Transverse colon (tissue), 4 donors: ENCODE measurements around the gene RNASE7. TPM values are rescaled to one million over a fixed set of nuclear protein-coding genes. Genes with fewer than 3 reads are reported as not detected.

Experiments used
- DNase-seq: peaks from one replicate; pipeline ENCODE4 v3.0.0-alpha.2; 2019
- H3K27ac ChIP-seq, 4 donors: fragments of 200-600 bp; sonication (generic); 2 replicates each; pipeline ENCODE4 v1.5.1; 2016 to 2018; ENCODE audit warnings: inconsistent platforms in 4 of 4
- H3K27me3 ChIP-seq: fragments of 200-600 bp; sonication (generic); 2 replicates; pipeline ENCODE4 v1.5.1; 2017; ENCODE audit warnings: inconsistent platforms
- H3K36me3 ChIP-seq, 4 donors: fragments of 200-600 bp; sonication (generic); 2 replicates each; pipeline ENCODE4 v1.5.1; 2017 to 2019; ENCODE audit warnings: inconsistent platforms in 4 of 4
- H3K4me1 ChIP-seq, 4 donors: fragments of 200-600 bp; sonication (generic); 2 replicates each; pipeline ENCODE4 v1.5.1; 2017 to 2020; ENCODE audit warnings: inconsistent platforms in 4 of 4
- H3K4me3 ChIP-seq, 4 donors: fragments of 200-600 bp; sonication (generic); 1 replicate in 1 of 4; 2 replicates in 3 of 4; pipeline versions ENCODE4 v1.5.1 to v1.6.1; 2017 to 2019; ENCODE audit warnings: inconsistent platforms in 4 of 4
- H3K9me3 ChIP-seq, 2 donors: fragments of 200-600 bp; sonication (generic); 2 replicates each; pipeline ENCODE4 v1.5.1; 2017 to 2019; ENCODE audit warnings: inconsistent platforms in 2 of 2
- EP300 ChIP-seq: sonication (generic); formaldehyde crosslinking; IDR thresholded peaks from one replicate; pipeline ENCODE4 v1.6.1; 2017; ENCODE audit warnings: antibody characterized with exemption, low read depth
- POLR2A ChIP-seq: fragments of 450-650 bp; IDR thresholded peaks from one replicate; pipeline ENCODE4 v1.6.1; 2016; ENCODE audit warnings: antibody characterized with exemption, mild to moderate bottlenecking, moderate library complexity
- POLR2AphosphoS5 ChIP-seq, 3 donors: sonication (generic); formaldehyde crosslinking; IDR thresholded peaks; one replicate each; pipeline ENCODE4 v1.6.1; 2016; ENCODE audit warnings: antibody characterized with exemption in 3 of 3
- WGBS, 2 donors: methylation state at CpG; one replicate each; pipeline ENCODE4 v1.1.5; 2018; ENCODE audit warnings: low coverage in 1 of 2; 5-methylcytosine and 5-hydroxymethylcytosine counted together
- in situ Hi-C, 4 donors: fragments of 200-750 bp; cut with MboI; loops; one replicate each; pipeline versions ENCODE4 v1.15.0 to v1.15.1; 2017; ENCODE audit warnings: low sequenced_read_pairs in 3 of 4, low pct_ligation_motif_present in 1 of 4, low pct_unique_long_range_greater_than_20kb in 1 of 4
- intact Hi-C: fragments of 100-400 bp; cut with DNase I; formaldehyde crosslinking; loops from one replicate; pipeline ENCODE4 v1.15.1; 2023; ENCODE audit warnings: low total_unique reads
- total RNA-seq, 4 donors: library from RNA; depleted of rRNA; stranded (reverse); fragments of >200 nt; gene quantifications; one replicate each; pipeline ENCODE4 v1.1.0, GENCODE V29; 2016
- TF ChIP-seq, protein P1 (sequence below), 5 experiments: fragments of 200-600 bp in 3 of 5; fragments of 450-650 bp in 2 of 5; sonication (generic) in 3 of 5; IDR thresholded peaks; 1 replicate in 2 of 5; 2 replicates in 3 of 5; pipeline ENCODE4 v1.5.1; 2016 to 2017; ENCODE audit warnings: antibody characterized with exemption in 5 of 5, inconsistent platforms in 3 of 5, mild to moderate bottlenecking in 2 of 5, moderate library complexity in 1 of 5

The RNASE7 gene
- total RNA-seq, 4 donors from 2014 or later: 0.48 TPM; not detected in 3

DNA sequence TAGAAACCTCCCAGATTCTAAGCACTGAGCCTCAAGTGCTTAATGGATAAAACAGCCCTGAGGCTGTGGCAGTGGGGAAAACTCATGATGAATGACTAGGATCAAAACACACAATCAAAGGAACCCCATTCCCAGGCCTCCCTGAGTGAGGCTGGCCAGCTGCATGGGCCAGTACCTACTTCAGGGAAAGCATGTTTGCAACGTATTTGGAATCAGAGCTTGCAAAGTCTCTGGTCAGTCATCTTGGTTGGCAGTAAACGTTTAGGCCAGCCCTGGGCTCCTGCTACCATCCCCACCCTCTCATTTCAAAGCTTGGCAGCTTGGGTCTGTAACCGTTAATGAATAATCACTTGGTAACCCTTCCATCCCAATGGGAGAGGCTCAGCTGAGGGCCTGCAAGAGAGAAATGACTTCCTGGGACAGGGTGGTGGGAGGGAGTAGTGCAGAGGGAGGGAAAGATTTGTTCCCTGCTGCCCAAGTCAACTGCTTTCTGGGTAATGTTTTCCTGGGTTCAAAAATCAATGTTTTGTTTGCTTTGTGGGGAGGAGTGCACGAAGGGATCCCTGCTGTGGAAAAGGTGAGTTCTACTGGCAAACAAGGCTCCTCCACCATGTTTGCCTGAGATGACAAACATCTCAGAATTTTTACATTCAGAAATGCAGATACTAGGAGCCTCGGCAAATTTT lies 13.4 kb downstream of the RNASE7 start:
- Histone ChIP-seq H3K4me3 (no peak overlapping the region), H3K4me1 (peaks cover 0 to 44% (median 22%) of the 10 kb centered on the region in 4 donors), H3K27ac (peak overlapping the region; percentile 72 to 80 (median 78)), H3K9me3 (no peaks in the 10 kb centered on the region), H3K27me3 (no peaks in the 10 kb centered on the region), H3K36me3 (no peaks in the 10 kb centered on the region)
- intact Hi-C loops (no loop called here), in situ Hi-C loops (no loop called here)
- DNase-seq: peak; percentile 67
- 41% methylated on average over 5 of the region's 5 CpGs; no CpG with 5 or more reads in 1 of the 2 donors for WGBS, 2 donors
- TF ChIP-seq POLR2A: peak; percentile 20
- TF ChIP-seq EP300: no peak
- TF ChIP-seq, protein P1, sequence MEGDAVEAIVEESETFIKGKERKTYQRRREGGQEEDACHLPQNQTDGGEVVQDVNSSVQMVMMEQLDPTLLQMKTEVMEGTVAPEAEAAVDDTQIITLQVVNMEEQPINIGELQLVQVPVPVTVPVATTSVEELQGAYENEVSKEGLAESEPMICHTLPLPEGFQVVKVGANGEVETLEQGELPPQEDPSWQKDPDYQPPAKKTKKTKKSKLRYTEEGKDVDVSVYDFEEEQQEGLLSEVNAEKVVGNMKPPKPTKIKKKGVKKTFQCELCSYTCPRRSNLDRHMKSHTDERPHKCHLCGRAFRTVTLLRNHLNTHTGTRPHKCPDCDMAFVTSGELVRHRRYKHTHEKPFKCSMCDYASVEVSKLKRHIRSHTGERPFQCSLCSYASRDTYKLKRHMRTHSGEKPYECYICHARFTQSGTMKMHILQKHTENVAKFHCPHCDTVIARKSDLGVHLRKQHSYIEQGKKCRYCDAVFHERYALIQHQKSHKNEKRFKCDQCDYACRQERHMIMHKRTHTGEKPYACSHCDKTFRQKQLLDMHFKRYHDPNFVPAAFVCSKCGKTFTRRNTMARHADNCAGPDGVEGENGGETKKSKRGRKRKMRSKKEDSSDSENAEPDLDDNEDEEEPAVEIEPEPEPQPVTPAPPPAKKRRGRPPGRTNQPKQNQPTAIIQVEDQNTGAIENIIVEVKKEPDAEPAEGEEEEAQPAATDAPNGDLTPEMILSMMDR (IDR thresholded peaks at IDR 0.05): peak in 2 of 5 experiments; percentile 37 to 54
- TF ChIP-seq POLR2AphosphoS5 (IDR thresholded peaks at IDR 0.05): peak in 1 of 3 donors; percentile 55

DNA sequence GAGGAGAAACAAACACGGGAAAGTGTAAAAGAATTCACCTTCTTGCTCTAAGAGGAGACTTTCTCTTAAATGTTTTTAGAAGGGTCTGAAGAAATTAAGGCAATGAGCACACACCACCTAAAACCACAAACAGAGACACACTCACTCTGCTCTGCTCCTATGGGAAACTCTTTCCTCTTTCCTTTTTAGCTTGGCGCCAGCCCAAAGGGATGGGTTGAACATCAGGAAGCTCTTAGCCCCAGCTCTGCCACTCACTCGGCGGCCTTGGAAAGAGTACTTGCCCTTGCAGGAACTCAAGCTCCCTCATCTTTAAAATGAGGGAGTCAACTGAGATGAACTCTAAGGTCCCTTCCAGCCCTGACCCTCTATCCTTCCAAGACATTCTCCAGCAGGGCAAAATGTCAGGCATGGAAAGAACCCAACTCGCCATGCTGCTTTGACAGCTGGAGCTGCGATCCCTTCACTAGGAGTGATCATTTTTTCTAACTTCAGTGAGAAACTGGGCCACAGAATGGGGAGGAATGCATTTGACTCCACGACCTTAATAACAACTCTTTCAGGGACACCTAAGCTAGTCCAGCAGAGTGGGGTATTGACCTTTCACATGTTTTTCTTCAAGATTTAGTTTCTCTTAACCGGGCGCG lies 14.5 kb downstream of the RNASE7 start:
- H3K4me1 ChIP-seq: peaks cover 0 to 50% (median 22%) of the 10 kb centered on the region in 4 donors
- intact Hi-C loops (no loop called here), in situ Hi-C loops (no loop called here)
- DNase-seq: peak; percentile 85
- H3K4me3 ChIP-seq: no peak overlapping the region
- WGBS, 2 donors: 32 to 64% methylated on average over 3 to 10 of the region's 10 CpGs
- TF ChIP-seq POLR2A (no peak), EP300 (no peak), POLR2AphosphoS5 (IDR thresholded peaks at IDR 0.05) (peak in 2 of 3 donors; percentile 35 to 38)
- TF ChIP-seq, protein P1 (IDR thresholded peaks at IDR 0.05): no peak
- H3K27ac ChIP-seq: peak overlapping the region; percentile 72 to 80 (median 78)
- no peaks in the 10 kb centered on the region for H3K27me3 ChIP-seq
- H3K36me3 ChIP-seq: no peaks in the 10 kb centered on the region
- no peaks in the 10 kb centered on the region for H3K9me3 ChIP-seq

DNA sequence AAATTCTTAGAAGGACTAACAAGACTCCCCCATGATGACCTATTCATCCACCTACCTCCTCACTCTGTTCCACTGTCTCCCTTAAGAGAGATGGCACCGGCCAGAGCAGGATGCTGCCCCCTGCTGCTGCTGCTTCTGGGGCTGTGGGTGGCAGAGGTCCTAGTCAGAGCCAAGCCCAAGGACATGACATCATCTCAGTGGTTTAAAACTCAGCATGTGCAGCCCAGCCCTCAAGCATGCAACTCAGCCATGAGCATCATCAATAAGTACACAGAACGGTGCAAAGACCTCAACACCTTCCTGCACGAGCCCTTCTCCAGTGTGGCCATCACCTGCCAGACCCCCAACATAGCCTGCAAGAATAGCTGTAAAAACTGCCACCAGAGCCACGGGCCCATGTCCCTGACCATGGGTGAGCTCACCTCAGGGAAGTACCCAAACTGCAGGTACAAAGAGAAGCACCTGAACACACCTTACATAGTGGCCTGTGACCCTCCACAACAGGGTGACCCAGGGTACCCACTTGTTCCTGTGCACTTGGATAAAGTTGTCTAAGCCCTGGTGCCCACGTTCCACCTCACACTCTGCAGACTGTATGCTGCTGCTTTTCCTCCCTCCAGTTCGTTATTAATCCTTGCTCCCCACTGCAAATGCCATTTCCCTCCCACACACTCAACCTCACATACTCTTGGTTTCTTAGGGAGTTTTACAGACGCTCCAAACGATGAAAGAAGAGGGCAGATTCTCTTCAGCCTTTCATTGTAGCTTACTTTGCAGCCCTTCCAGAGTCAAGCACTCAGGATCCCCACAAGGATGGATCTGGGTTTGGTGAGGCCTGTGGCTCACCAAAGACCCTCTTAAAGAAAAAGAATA lies 15.9 kb downstream of the RNASE7 start, which contains the start of gene RNASE8:
TSS of gene RNASE8 (plus strand) at position 20 of the 873 bp plus-strand sequence. CDS start at position 91, 71 bp downstream.
- in situ Hi-C loops (no loop called here), intact Hi-C loops (no loop called here)
- H3K9me3 ChIP-seq: no peaks in the 10 kb centered on the region
- WGBS, 2 donors: 40 to 69% methylated on average over 5 to 8 of the region's 8 CpGs
- H3K4me1 ChIP-seq: peaks cover 0 to 57% (median 25%) of the 10 kb centered on the region in 4 donors
- no peak for TF ChIP-seq POLR2A
- TF ChIP-seq, protein P1 (IDR thresholded peaks at IDR 0.05): no peak
- no peaks in the 10 kb centered on the region for H3K36me3 ChIP-seq
- H3K27me3 ChIP-seq: no peaks in the 10 kb centered on the region
- peak within 1 kb of the TSS; percentile 72 to 80 (median 78) for H3K27ac ChIP-seq
- no peak within 1 kb of the TSS for H3K4me3 ChIP-seq
- no peak for DNase-seq

DNA sequence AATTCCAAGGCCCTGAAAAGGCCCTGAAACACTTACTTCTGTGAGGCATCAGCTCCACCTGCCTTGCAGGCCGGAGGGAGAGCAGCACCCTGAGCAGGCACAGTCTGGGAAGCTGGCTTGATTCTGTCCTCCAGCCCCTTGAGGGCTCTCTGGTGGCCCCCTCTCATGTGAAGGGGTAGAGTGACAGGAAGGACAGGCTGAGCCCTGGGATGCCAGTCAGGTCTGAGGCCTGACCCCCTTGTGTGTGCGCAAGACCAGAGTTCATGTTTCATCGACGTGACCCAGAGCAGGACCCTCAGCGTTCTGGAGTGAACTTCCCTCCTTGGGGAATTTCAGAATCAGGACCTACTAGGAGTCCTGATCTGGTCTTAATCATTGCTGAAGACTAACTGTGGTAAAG lies 16.7 kb downstream of the RNASE7 start:
- H3K4me1 ChIP-seq: peaks cover 0 to 54% (median 27%) of the 10 kb centered on the region in 4 donors
- H3K9me3 ChIP-seq: no peaks in the 10 kb centered on the region
- in situ Hi-C loops: no loop called here
- intact Hi-C loops: no loop called here
- no peak for DNase-seq
- no peaks in the 10 kb centered on the region for H3K27me3 ChIP-seq
- TF ChIP-seq, protein P1 (IDR thresholded peaks at IDR 0.05): no peak
- TF ChIP-seq POLR2AphosphoS5 (IDR thresholded peaks at IDR 0.05) (no peak), POLR2A (no peak), EP300 (no peak)
- peak overlapping the region in 3 of 4 donors; percentile 75 to 83 (median 79) for H3K27ac ChIP-seq
- H3K4me3 ChIP-seq: no peak overlapping the region
- 86% methylated on average over 5 of the region's 5 CpGs; no CpG with 5 or more reads in 1 of the 2 donors for WGBS, 2 donors
- no peaks in the 10 kb centered on the region for H3K36me3 ChIP-seq
